NCI-H146 (cell line): Measurements from ENCODE around the gene FBXL17.

Experiments used
- DNase-seq: peaks from one replicate; lab custom pipeline; 2025; lab: John Stamatoyannopoulos, UW

Gene FBXL17

GRCh38 chr5:107913494-107913893, 468.4 kb downstream of the FBXL17 start:
- DNase-seq, result no peak

DNA sequence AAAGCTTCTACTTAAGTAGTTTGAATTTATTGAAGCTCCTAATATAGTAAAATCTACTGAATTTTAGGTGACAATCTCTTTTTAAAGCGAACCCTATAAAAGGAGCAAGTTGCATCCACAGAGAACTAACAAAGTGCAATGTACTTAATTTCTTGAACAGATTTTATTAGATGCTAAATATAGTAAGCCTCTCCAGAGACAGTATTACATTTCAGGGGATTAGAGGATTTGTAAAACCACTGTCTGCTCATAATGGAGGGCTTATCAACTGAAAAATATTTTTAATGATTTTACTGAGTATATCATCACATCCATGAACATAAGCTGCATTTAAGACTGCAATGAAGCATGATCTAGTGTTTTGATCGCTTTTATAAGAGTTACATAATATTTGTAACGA, 481.2 kb downstream of the FBXL17 start:
- no peak for DNase-seq

- no peak for DNase-seq
These were observed 487.5 kb downstream of the FBXL17 start for GRCh38 chr5:107894361-107894760.

GRCh38 chr5:107893642-107894041, 488.3 kb downstream of the FBXL17 start:
- DNase-seq, result no peak

DNA sequence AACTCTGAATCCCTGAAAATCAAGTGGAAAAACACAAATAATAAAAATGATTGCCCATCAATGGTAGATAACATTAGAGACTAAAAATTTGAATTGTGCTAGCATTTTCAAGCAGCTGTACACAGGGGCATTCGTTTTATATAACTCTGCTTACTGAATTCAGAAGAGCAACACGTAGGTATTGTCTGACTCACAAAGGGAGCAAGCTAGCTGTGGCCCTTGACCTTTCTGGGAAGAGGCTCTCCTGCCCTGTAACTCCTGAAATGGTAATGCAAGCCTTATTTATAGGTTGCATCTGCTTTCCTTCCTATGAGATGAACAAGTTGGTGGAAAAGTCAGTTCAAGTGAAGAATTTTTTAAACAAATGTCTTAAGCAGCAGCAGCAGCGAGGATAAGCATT, 492.5 kb downstream of the FBXL17 start:
- DNase-seq, result no peak

GRCh38 chr5:107888541-107888940, 493.4 kb downstream of the FBXL17 start:
- DNase-seq, result no peak

- no peak for DNase-seq
These were observed 494.5 kb downstream of the FBXL17 start for GRCh38 chr5:107887166-107887943.

DNA sequence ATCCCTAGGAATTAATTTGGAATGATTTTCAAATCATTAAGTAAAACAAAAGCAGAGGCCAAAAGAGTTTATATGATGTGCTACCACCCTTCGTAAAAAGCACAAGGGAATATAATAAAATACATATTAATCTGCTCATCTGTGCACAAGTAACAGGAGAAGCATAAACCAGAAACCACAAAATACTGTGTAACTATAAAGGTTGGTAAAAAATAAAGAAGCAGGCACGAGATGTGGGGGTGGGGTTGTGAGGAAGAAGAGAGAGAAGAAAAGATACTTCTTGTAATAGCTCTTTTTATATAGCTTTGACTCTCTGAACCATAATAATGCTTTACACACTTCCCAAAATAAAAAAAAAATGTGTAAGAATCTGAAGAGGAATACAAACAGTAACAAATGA, 496.3 kb downstream of the FBXL17 start:
- DNase-seq, result no peak

GRCh38 chr5:107884871-107885270, 497.0 kb downstream of the FBXL17 start:
- no peak for DNase-seq

DNA sequence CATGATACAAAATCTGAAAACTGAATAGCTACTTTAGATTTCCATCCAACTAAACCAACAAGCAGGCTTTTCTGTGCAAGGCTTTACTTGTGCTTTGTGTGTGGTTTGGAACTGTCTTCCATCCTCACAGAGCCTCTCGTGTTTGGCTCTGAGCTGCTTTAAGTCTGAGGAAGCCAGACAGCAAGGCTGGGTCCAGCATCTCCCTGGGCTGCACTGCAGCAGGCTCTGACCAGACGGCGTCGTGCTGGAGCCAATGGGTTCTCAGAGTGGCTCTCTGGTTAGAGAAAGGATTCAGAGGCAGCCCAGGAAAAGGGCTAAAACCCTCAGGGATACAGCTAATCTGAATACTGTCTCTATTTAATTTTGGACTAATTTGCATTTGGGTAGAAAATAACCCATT, 503.2 kb downstream of the FBXL17 start:
- DNase-seq, result no peak

GRCh38 chr5:107876906-107877305, 505.0 kb downstream of the FBXL17 start:
- no peak for DNase-seq

DNA sequence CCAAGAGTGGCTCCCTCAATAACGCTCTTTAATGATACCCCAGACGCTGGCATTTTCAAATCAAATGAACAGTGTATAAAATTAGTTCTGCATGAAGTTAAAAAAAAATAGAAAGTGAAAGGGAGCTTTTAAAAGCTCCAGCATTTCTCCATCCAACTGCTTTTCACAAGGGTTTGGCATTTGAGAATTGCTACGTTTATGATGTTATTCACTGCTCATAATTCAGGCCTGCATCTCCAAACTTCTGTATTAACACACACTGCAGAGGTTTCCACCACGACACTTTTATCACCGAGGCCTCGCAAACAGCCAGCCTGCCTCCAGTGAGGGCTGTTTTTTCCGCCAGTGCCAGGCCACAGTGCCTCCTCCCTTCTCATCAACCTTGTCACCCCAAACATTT, 505.6 kb downstream of the FBXL17 start:
- DNase-seq, result no peak

GRCh38 chr5:107875833-107876232, 506.1 kb downstream of the FBXL17 start:
- no peak for DNase-seq

- DNase-seq, result no peak
These were observed 507.1 kb downstream of the FBXL17 start for GRCh38 chr5:107874795-107875194.

DNA sequence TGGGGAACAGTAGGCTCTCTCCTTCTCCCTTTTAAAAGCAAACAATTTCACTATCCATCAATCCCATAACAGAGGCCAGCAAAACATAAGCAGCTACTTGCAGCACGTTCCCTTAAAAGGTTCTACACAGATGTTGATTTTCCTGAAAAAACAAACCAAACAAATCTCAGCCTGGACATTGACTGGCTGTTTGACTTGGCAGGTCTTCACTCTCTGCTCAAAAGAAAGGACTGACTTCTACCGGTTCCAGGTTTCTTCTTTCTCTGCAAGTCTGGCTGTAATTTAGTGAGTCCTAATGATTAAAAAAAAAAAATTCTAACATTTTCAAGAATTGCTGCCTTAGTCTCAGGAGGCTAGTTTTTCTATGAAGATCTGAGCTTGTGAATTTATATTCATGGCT, 508.0 kb downstream of the FBXL17 start:
- no peak for DNase-seq

DNA sequence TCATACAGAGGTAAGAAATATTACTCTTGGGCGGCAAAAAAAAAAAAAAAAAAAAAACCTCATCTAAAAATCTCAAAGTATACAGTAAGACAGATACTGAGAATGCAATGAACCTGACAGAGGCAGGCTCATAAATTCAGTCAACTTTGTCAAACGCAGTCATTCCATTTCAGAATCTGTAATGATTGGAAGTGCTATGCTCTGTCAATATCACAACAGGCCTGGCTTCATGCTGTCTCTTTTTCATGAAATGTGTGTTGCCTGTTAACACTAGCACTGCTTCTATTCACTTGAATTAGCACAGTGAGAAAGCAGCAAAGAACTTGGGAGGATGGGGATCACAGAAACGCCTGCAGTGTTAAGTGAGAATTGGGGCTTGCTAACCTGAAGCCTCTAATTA, 510.9 kb downstream of the FBXL17 start:
- DNase-seq, result no peak

- DNase-seq, result peak; percentile 11
These were observed 512.3 kb downstream of the FBXL17 start for GRCh38 chr5:107869438-107870115.

DNA sequence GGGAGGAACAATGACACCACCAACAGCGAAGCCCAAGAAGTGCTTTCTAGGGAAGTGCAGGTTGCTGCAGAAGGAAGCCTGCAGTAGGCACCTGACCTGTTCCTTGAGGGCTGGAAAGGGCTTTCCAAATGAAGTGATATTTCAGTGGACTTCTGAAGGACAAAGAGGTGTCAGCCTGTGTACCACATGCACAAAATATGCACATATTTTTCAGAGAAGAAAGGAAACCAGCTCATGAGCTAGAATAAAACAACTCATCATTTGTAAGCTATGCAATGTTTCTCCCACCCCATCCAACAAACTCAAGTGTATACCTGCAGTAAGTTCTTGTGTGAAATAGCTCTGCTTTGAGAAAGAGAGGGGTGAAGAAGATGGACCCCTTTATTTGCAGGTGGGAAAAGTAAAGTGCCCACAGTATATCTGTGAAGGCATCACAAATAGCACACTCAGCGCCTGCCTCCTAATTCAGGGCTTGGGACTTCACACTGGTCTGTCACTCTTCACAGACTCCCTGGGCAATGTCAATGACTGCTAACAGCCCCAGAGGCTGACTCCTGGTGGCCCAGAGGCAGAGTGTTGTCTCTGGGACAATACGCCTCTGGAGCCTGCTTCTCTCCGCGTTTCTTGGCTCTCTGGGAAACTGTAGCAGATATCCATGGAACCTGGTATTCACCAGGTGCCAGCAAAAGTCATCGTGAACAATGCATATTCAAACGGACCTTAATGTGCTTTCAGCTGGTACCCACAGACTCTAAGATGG, 513.1 kb downstream of the FBXL17 start:
- DNase-seq, result peak; percentile 6

DNA sequence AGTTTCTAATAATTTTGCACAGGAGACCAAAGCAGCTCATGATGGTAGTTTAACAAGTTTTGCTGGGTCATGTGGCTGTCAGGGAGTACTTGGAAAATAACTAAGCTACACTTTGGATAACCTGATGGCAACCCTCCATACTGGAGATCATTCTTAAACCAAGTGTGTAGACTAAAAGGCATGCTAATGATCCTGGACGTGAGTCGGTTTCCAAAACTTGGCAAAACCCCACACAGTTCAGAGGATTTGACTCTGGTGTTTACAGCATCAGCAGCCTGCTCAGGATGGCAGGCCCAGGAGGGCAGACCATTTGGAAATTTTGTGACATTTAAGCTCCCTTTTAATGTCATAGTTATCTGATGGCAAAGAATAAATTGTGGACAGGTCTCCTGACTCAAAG, 514.6 kb downstream of the FBXL17 start:
- DNase-seq, result no peak

DNA sequence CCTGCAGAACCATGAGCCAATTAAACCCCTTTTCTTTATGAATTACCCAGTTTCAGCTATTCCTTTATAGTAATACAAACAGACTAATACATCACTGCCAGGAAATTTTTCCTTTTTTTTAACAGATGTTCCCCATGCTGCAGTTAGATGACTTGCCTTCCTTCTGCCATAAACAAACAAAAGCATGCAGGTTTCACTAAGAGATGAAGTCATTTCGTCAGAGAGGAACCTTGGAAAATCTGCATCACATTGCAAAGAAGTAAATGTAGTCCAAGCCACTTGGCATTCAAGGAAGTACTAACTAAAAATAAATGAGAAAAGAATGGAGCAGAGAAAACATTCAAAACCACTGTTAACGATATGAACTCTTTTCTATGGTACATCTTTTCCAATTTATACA, 517.1 kb downstream of the FBXL17 start:
- no peak for DNase-seq

- DNase-seq, result no peak
These were observed 518.8 kb downstream of the FBXL17 start for GRCh38 chr5:107863125-107863524.

- no peak for DNase-seq
These were observed 520.3 kb downstream of the FBXL17 start for GRCh38 chr5:107861565-107861964.

DNA sequence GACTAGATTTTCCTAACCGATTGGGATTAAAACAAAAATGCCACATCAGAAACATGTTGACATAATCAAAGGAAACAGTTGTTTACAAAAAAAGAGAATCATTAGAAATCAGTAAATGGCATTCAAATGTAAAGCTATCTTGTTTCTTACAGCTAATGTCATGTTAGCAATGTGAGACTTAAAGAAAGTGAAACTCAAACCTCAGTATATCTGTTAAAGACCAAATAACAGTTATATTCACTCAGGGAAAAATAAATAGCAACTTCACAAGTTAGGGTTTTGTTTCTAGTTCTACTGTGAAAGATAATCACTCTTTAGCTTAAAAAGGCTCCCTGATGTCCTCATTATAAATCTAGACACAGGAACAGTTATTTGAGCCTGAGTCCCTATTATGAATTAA, 521.9 kb downstream of the FBXL17 start:
- DNase-seq, result no peak
